Measurements from ENCODE around the gene PLEKHA4. TPM values are rescaled to one million over a fixed set of nuclear protein-coding genes. Genes with fewer than 3 reads are reported as not detected.

PLEKHA4 gene
- total and polyA plus RNA-seq, 2 of the 13 experiments (the other 11 are each of a cell fraction or from before 2014, with no cell fraction given), result 4.8 to 6.0 TPM

- no peak for TF ChIP-seq IKZF4 (CRISPR knock-in tag; IDR thresholded peaks at IDR 0.05; ENCODE audit: borderline replicate concordance, low read depth, not compliant biosample characterization)
- no peak for TF ChIP-seq ZNF883 (CRISPR knock-in tag; IDR thresholded peaks at IDR 0.05; ENCODE audit: not compliant biosample characterization)
- TF ChIP-seq NR2F6 (IDR thresholded peaks at IDR 0.05), result peak; percentile 92
- TF ChIP-seq NR2F6 (CRISPR knock-in tag; IDR thresholded peaks at IDR 0.05), result peak; percentile 94
- TF ChIP-seq RFXANK (CRISPR knock-in tag; IDR thresholded peaks at IDR 0.05), result no peak
- TF ChIP-seq ZNF142 (CRISPR knock-in tag; IDR thresholded peaks at IDR 0.05), result peak; percentile 12; the same call in 1 of the 2 replicates
- TF ChIP-seq ATF7 (IDR thresholded peaks at IDR 0.05), result no peak
- no peak for TF ChIP-seq ATF7 (CRISPR knock-in tag; IDR thresholded peaks at IDR 0.05)
- TF ChIP-seq MATR3 (CRISPR knock-in tag; IDR thresholded peaks at IDR 0.05), result no peak
- TF ChIP-seq TCF12 (IDR thresholded peaks at IDR 0.05), result no peak
- TF ChIP-seq TCF12 (CRISPR knock-in tag; IDR thresholded peaks at IDR 0.05), result peak; percentile 39; the same call in 1 of the 2 replicates
- TF ChIP-seq FOXJ3 (CRISPR knock-in tag; IDR thresholded peaks at IDR 0.05; ENCODE audit: borderline replicate concordance), result 0 out of 2 replicates have a peak, but pooled peaks have one; percentile 1
- TF ChIP-seq ZNF24 (IDR thresholded peaks at IDR 0.05), result no peak
- 0 out of 2 replicates have a peak, but pooled peaks have one; percentile 3 for TF ChIP-seq MEIS1 (CRISPR knock-in tag; IDR thresholded peaks at IDR 0.05; ENCODE audit: borderline replicate concordance)
- peak; percentile 27; the same call in 1 of the 2 replicates for TF ChIP-seq RFX1 (IDR thresholded peaks at IDR 0.05)
- TF ChIP-seq HNF1B (CRISPR knock-in tag; IDR thresholded peaks at IDR 0.05), result peak; percentile 12; the same call in 1 of the 2 replicates
- TF ChIP-seq ZNF329 (CRISPR knock-in tag; IDR thresholded peaks at IDR 0.05; ENCODE audit: low read depth), result peak; percentile 95
- TF ChIP-seq ZNF766 (CRISPR knock-in tag; IDR thresholded peaks at IDR 0.05; ENCODE audit: borderline replicate concordance), result no peak
- TF ChIP-seq HNF4G (IDR thresholded peaks at IDR 0.05; ENCODE audit: borderline replicate concordance, low read depth, low read length), result peak; percentile 18; the same call in 1 of the 2 replicates
- TF ChIP-seq HNF4G (CRISPR knock-in tag; IDR thresholded peaks at IDR 0.05; ENCODE audit: borderline replicate concordance, low read depth), result 0 out of 2 replicates have a peak, but pooled peaks have one; percentile 12
- 0 out of 2 replicates have a peak, but pooled peaks have one; percentile 34 for TF ChIP-seq ZNF710 (CRISPR knock-in tag; IDR thresholded peaks at IDR 0.05; ENCODE audit: borderline replicate concordance)
- TF ChIP-seq ZNF446 (CRISPR knock-in tag; IDR thresholded peaks at IDR 0.05), result no peak
These were observed 60.7 kb downstream of the PLEKHA4 start (continued) for GRCh38 chr19:48807590-48808308.
